ENCODE data around the gene MSI2.

GRCh38 chr17:57481910-57482391, 225.6 kb downstream of the MSI2 start:
- no peak for TF ChIP-seq CTCF (IDR thresholded peaks at IDR 0.05; ENCODE audit: low read depth, low read length, poor library complexity, severe bottlenecking)
- no peak for TF ChIP-seq EZH2phosphoT487 (IDR thresholded peaks at IDR 0.05; ENCODE audit: borderline replicate concordance, low read length)

Measured in DOHH2 (cell line).